ACHN (cell line): ENCODE results near the gene FRRS1L.
"Not testable (repeated sequence)": the region's sequence is repeated elsewhere in the genome, so short reads cannot be mapped to it uniquely, and the experiment has no call there.

Experiments used
- DNase-seq: peaks from one replicate; pipeline ENCODE4 v3.0.0-alpha.2; 2015
- in situ Hi-C: cut with HindIII; loops from 2 replicates; pipeline ENCODE4 v1.10.0; 2017; ENCODE audit warnings: low sequenced_read_pairs, low pct_ligation_motif_present, low pct_unique_long_range_greater_than_20kb

FRRS1L gene

DNA sequence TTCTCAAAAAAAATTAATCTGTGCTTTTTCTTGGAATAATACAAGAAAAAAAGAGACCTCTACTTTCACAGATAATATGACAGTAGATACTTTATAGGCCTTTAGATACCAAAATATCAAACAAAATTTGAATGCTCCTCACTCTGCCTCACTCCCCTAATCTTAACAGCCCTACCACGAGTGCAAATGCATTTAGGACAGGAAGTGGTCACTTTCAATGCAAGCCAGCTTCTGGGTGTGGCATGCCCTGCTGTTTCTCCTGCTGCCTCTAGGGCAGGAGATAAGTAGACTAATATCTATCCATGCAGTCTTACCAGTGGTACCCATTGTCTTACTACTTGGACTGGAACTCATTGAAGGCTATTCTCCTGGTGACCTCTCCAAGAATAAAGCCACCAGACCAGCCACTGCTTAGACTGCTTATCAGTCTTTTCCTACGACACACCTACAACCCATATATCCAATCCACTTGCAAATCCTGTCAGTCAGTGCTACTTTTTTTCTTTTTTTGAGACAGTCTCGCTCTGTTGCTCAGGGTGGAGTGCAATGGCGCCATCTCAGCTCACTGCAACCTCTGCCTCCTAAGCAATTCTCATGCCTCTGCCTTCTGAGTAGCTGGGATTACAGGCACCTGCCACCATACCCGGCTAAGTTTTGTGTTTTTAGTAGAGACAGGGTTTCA, 23.0 kb downstream of the FRRS1L start:
- in situ Hi-C loops, result no loop called here
- DNase-seq, result peak; percentile 43

DNA sequence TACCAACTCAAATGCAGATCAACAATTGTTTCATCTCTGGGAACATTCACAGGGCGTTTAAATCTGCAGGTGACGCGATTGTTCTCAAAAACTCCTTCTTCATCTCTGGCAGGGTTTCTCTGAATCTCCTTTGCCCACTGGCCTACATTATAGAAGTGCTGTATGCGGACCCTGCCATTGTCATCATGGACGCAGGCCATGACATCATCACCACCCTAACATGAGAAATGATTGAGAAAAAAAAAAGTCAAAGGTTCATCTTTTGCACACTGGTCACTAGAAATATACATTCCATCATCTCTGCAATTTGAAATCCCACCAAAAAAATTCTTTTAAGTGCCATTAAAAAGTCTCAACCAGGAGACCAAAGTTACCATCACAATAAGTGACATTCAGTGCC, 25.7 kb downstream of the FRRS1L start:
- in situ Hi-C loops, result no loop called here
- no peak for DNase-seq

GRCh38 chr9:109139851-109140250, 27.2 kb downstream of the FRRS1L start:
- in situ Hi-C loops, result no loop called here
- DNase-seq, result no peak

DNA sequence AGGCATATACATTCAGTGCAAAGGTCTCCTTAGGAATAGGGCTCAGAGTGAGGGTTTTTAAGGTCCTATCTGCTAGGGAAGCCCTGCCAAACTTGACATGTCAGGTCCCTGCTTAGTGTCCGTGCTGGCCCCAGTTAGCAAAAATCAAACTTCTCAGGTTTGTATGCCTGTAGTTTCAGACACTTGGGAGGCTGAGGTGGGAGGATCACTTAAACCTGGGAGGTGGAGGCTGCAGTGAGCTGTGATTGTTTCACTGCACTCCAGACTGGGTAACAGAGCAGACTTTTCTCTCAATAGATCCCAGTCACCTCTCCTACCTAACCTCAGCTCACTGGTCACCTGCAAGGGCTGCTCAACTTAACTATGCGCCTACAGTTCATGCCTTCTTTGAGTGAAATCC, 28.6 kb downstream of the FRRS1L start:
- in situ Hi-C loops, result no loop called here
- DNase-seq, result no peak

GRCh38 chr9:109134167-109134578, 32.9 kb downstream of the FRRS1L start:
- DNase-seq, result no peak
- in situ Hi-C loops, result no loop called here

DNA sequence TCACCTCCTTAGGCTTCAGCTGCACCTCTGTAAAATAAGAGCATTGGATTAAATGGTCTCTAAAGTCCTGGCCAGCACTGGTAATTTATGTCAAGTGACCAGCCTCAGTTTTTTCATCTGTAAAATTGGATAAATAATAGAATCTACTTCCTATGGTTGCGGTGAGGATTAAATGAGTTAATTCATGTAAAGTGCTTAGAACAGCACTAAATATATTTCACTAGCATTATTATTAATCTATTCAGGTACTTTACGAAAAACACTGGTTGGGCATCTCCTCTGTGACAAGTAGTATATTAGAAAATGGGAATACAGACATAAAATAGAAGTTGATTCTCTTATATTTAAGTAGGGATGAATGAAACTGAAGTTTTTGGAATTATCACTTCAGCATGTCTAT, 33.5 kb downstream of the FRRS1L start:
- in situ Hi-C loops, result no loop called here

GRCh38 chr9:109132567-109133021, 34.5 kb downstream of the FRRS1L start:
- no peak for DNase-seq
- in situ Hi-C loops, result no loop called here

More for the DNA sequence above, 33.5 kb downstream of the FRRS1L start:
- DNase-seq, result no peak

DNA sequence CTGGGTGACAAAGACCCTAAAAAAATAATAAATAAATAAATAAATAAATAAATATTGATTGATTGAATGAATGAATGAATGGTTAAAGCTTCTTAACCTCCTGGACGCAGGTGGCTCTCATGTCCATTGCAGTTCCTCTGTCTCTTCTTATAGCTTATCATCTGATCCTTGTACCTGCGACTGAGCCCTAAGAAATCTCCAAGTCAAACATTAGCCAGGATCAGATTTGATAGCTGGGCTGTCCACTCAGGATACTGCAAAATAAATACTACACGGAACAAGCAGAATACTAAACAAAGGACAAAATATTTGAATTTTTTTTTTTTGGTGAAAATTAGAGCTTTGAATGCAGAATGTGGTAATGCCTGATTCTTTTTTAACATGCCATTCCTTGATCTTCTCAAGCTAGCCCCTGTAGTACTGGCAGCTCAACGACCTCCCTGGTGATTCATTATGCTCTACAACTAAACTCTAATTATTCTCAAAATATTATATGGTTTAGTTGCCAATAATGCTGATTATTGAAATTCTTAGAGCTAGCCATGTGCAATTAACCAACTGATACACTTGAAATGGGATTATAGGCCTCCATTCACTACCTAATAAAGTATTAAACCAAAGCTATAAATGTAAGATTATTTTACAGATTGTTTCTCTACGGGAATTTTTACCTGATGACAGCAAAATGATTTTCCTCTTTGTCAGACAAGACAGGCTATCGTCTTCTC, 37.4 kb downstream of the FRRS1L start:
- in situ Hi-C loops, result no loop called here
- DNase-seq, result no peak

GRCh38 chr9:109126671-109127070, 40.4 kb downstream of the FRRS1L start:
- in situ Hi-C loops, result not testable (repeated sequence)

GRCh38 chr9:109124121-109124520, 42.9 kb downstream of the FRRS1L start:
- no peak for DNase-seq
- in situ Hi-C loops, result no loop called here

More at GRCh38 chr9:109126671-109127070, 40.4 kb downstream of the FRRS1L start:
- DNase-seq, result not testable (repeated sequence)

- in situ Hi-C loops, result no loop called here
- DNase-seq, result no peak
Observed at GRCh38 chr9:109122726-109123621, 44.1 kb downstream of the FRRS1L start.

DNA sequence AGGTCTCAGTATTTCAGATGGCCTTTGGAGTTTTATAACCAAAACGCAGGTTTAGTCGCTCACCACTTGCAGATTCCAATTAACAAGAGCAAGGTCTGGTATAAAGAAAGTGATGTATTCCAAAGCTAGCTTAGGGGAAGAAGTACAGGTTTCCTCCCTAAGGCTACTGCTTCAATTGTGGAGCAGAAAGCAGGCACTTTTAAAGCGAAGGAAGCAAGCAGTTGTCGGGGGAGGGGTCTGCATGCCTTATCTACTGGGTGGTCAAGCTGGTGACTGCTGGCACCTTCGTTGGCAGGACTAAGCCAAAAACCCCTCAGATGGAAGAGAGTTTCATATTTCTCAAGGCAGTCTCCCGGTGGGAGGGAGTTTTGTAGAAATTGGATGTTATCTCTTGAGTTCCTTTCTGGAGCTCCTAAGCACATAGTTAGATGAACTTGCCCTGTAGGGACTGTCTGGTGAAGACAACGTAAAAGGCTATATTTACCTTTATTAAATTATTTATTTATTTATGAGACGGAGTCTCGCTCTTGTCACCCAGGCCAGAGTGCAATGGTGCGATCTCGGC, 45.7 kb downstream of the FRRS1L start:
- no peak for DNase-seq
- in situ Hi-C loops, result no loop called here

DNA sequence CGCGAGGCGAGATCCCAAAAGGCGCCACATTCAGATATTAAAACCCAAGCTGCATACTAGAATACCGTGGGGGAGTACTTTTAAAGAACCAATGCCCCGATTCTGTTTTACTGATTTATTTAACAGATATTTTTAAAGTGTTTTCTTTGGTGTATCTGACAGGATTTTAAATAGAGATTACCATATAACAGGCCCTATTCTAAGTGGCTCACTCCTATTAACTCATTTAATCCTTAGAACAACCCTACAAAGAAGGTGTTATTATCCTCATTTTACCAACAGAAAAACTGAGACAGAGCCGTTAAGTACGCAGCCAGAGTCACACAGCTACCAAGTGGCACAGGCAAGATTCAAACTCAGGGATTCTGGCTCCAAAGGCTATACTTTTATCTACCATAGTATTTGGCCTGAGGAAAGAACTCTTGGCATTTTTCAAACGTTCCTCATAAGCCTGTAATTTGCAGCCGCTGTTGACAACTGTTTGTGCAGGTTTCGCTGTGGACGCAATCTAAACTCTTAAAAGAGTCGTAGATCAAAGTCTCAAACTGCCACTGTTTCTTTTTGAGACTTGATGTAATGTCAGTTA, 46.8 kb downstream of the FRRS1L start:
- DNase-seq, result no peak

GRCh38 chr9:109119439-109120203, 47.4 kb downstream of the FRRS1L start, which contains the start of gene TMEM245:
Gene TMEM245, minus strand, starts transcription at chr9:109119947. Its CDS starts 34 bp downstream, at chr9:109119913.
- in situ Hi-C loops, result no loop called here
- DNase-seq, result peak; percentile 97

More for the DNA sequence above, 46.8 kb downstream of the FRRS1L start:
- in situ Hi-C loops, result no loop called here

DNA sequence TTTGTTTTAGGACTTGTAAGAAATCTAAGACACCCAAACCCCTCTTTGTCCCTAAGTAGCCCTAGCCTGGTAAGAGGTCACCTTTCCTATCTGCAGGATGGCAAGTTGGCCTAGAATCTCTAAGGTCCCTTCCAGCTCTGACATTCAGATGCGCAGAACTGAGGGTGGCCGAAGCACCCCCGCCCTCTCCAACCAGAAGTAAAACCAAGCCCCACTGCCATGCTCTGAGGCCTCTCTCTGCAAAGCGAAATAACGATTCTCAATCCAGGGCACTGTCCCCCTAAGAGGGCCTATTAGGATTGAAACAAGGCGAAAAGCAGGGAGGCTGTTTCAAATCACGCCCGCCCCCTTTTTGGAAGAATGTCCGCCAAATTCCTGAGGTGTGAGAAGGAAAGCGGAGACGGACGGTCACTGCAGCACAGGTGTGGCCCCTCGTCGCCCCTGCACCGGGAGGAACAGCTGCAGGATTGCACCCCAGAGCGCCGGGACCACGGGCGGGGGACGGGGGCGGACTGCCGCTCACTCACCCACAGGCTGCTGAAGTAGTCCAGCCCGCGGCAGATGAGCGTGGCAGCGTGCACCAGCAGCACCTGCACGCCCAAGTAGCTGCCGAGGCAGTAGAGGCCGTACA, 48.1 kb downstream of the FRRS1L start:
- DNase-seq, result peak; percentile 24
- in situ Hi-C loops, result no loop called here

GRCh38 chr9:109117856-109118807, 48.9 kb downstream of the FRRS1L start:
- DNase-seq, result peak; percentile 86
- in situ Hi-C loops, result no loop called here
